ENCODE data around the gene ACTR10.

Gene ACTR10

DNA sequence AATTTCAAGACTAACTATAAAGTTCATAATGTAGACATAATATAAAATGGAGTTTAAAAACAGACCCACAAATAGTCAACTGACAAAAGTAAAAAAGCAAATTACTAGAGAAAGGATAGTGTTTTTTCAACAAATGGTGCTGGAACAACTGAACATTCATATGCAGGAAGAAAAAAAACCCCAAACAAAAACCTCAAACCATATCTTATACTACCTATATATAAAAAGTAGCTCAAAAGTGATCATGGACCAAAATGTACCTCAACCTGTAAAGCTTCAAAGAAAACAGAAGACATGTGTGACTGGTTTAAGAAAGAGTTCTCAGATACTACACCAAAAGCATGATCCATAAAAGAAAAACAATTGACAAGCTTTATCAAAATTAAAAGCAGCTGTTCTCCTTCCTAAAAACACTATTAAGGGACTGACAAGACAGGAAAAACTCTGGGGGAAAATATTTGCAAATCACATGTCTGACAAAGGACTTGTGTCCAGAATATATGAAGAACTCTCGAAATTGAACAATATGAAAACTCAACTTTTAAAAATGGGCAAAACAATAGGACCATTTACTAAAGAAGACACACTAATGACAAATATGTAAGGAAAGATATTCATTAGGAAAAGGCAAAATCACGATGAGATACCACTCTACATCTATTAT lies 75.7 kb downstream of the ACTR10 start:
- no peak overlapping the region for H3K27ac ChIP-seq
- TF ChIP-seq, protein P1, sequence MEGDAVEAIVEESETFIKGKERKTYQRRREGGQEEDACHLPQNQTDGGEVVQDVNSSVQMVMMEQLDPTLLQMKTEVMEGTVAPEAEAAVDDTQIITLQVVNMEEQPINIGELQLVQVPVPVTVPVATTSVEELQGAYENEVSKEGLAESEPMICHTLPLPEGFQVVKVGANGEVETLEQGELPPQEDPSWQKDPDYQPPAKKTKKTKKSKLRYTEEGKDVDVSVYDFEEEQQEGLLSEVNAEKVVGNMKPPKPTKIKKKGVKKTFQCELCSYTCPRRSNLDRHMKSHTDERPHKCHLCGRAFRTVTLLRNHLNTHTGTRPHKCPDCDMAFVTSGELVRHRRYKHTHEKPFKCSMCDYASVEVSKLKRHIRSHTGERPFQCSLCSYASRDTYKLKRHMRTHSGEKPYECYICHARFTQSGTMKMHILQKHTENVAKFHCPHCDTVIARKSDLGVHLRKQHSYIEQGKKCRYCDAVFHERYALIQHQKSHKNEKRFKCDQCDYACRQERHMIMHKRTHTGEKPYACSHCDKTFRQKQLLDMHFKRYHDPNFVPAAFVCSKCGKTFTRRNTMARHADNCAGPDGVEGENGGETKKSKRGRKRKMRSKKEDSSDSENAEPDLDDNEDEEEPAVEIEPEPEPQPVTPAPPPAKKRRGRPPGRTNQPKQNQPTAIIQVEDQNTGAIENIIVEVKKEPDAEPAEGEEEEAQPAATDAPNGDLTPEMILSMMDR (conservative IDR thresholded peaks at IDR 0.05), result no peak
- no peak for TF ChIP-seq ZFX (IDR thresholded peaks at IDR 0.05)

DNA sequence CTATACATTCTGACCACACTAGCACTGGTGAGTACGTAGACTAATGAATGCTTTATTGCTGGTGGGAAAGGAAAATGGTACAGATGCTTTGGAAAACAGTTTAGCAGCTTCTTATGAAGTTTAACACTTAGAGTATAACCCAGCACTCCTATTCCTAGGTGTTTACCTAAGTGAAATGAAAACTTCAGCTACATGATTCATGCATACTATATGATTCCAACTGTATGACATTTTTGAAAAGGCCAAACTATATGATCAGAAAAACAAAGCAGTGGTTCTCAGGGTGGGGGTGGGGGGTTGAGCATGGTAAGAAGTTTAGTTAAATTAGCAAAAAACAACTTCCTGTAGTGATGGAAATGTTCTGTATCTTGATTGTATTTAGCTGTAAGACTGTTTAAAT lies 76.3 kb downstream of the ACTR10 start:
- TF ChIP-seq, protein P1 (conservative IDR thresholded peaks at IDR 0.05), result no peak
- no peak for TF ChIP-seq ZFX (IDR thresholded peaks at IDR 0.05)
- no peak overlapping the region for H3K27ac ChIP-seq

DNA sequence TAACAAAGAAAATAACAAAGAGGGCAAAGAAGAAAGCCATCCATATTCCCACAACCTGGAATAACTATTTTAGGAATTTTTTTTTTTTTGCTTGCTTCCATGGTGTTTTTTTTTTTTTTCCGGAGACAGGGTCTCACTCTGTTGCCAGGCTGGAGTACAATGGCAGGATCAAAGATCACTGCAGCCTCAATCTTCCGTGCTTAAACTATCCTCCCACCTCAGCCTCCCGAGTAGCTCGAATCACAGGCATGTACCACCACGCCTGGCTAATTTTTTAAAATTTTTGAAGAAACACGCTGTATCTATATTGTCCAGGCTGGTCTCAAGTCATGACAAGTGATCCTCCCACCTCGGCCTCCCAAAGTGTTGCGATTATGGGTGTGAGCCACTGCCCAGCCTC lies 78.2 kb downstream of the ACTR10 start:
- TF ChIP-seq, protein P1 (conservative IDR thresholded peaks at IDR 0.05), result no peak
- TF ChIP-seq ZFX (IDR thresholded peaks at IDR 0.05), result no peak
- no peak overlapping the region for H3K27ac ChIP-seq

DNA sequence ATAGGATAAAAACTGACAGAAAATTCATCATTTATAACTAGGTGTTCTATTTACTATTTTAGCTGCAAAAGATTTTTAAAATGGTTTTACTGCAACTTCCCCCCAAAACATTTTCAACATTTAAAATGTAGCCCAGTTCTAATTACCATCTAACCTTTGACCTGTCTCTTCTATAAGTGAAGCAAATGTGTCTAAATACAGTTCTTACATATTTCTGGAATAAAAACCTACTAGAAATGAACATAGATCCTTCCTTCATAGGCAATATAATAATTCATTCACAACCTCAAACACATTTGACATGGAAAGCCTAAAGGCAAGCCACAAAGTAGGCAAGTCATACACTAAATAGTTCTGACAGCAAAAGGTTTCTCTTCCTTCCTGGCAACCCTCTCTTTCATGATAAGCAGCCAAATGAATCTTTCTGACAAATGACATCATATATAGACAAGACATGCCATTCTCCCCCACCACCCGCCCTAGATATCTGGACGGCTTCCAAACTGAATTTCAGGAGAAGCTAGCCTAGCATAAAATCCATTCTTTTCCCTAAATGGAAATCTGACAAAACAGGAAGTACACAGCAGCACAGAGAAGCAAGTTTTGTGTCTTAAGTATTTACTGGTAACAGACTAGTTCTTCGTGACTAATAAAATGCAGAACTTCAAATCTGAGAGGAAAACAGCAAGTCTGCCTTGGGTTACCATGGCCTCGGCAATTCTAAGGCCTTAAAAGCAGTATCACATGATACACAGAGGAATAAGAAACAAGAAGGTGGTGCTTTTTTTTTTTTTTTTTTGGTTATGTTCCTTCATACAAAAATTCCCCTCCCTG lies 81.2 kb downstream of the ACTR10 start:
- no peak overlapping the region for H3K27ac ChIP-seq
- no peak for TF ChIP-seq ZFX (IDR thresholded peaks at IDR 0.05)
- TF ChIP-seq, protein P1 (conservative IDR thresholded peaks at IDR 0.05), result no peak

DNA sequence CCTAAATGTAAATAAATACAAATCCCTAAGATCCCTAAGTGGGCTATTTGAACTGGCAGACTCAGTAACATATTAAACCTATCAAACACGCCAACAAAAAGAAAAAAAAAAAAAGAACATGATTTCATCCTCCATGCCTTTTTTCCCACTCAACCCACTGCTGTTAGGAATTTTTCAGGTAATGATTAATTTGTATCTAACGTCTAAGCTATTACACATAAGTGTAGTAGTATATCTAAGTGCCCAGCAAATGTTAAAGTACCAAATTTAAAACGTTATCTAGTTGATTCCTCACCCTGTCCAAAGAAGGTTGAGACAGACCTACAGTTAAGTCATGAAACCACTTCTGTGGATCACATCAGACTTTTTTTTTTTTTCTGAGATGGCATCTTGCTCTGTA lies 82.0 kb downstream of the ACTR10 start:
- no peak overlapping the region for H3K27ac ChIP-seq

DNA sequence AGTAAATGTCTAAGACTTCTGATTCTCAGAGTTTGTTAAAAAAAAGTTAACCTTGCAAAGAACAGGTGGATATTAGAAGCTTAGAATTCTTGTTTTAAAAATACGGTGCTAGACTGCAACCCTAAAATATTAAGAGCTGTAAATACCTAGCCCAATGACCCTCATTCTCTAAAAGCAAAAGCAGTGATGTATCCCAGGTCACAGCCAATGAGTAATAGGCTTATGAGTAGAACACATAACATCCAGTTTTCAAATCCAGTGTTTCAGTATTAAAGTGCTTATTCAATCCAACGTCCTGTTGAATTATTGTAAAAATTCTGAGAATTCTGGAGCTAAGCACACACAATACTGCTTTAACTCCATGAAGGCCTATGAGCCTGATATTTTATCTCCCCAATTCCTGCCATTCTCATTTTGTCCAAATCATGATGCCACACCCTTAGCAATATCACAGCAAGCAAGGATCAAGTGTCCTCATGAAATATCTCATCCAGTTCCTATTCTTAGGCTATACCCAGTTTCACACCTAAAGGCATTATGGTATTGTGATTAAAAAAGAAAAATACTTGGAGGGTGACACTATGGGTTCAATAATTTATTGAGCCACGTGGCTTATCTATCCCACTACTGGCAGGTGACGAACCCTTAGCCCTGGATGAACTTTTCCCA lies 83.1 kb downstream of the ACTR10 start:
- TF ChIP-seq ZFX (IDR thresholded peaks at IDR 0.05), result no peak
- TF ChIP-seq, protein P1 (conservative IDR thresholded peaks at IDR 0.05), result no peak
- H3K27ac ChIP-seq, result no peak overlapping the region

More for the DNA sequence above, 82.0 kb downstream of the ACTR10 start:
- TF ChIP-seq, protein P1 (conservative IDR thresholded peaks at IDR 0.05), result no peak
- TF ChIP-seq ZFX (IDR thresholded peaks at IDR 0.05), result no peak

DNA sequence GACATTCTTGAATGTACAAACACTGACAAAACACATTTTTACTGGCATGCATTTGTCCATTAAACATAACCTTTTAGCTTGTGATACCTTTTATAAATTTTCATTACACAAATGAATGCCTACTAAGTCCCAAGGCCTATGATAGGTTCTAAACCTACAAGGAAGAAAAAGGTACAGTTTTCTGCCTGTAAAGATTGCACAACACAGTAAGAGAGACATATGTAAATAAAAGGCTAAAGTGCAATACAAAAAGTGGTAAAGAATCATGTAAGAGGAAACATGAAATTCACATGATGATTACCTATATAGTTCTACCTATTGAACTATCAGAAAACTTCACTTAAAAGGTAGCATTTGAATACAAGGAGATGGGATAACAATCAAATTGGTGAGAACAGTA lies 83.8 kb downstream of the ACTR10 start:
- H3K27ac ChIP-seq, result no peak overlapping the region
- TF ChIP-seq, protein P1 (conservative IDR thresholded peaks at IDR 0.05), result no peak
- no peak for TF ChIP-seq ZFX (IDR thresholded peaks at IDR 0.05)
